ENCODE results near the gene DLGAP1.

DNA sequence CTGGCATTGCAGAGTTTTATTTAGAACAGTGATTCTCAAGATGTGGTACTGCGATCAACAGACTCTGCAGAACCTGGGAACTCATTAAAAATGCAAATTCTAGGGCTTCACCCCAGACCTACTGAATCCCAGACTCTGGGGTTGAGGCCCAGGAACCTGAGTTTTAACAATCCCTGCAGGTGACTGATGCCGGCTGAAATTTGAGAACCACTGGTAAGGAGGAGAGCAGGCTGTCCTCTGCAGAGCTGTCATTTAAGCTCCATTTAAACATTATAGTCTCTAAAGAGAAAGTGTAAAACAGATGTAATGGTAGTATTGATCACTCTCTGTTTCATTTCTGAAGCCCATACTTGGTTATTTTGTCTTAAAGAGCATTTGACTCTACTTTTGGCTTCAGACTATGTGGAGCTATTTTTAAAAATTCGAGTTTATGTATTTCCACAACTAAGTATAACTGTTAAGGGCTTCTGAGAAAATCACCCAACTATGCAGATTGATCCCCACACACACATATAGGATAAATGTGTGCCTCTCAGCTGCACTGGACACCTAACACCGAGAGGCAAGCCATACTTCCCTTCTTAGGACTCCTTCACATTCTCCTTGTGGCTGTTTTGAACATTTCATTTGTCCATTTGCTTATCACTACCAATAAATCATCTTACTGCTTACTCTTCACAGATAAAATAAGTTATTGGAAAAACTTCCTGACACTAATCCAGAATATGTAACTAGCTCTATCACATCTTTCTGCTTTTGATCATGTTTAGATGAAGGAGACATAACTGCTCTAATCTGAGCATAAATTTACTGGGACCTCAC is 487.5 kb downstream of the DLGAP1 start:
- TF ChIP-seq EZH2phosphoT487 (IDR thresholded peaks at IDR 0.05; ENCODE audit: unreplicated experiment) (no peak), NANOG (IDR thresholded peaks at IDR 0.05; ENCODE audit: borderline replicate concordance) (no peak), POLR2AphosphoS5 (IDR thresholded peaks at IDR 0.05; ENCODE audit: low read depth) (no peak), EZH2 (IDR thresholded peaks at IDR 0.05; ENCODE audit: low read depth, unreplicated experiment) (no peak), JUNB (IDR thresholded peaks at IDR 0.05; ENCODE audit: unreplicated experiment) (no peak), CREB1 (CRISPR knock-in tag; IDR thresholded peaks at IDR 0.05; ENCODE audit: low read depth) (no peak), ZNF114 (CRISPR knock-in tag; IDR thresholded peaks at IDR 0.05) (no peak)
- TF ChIP-seq, protein P1, sequence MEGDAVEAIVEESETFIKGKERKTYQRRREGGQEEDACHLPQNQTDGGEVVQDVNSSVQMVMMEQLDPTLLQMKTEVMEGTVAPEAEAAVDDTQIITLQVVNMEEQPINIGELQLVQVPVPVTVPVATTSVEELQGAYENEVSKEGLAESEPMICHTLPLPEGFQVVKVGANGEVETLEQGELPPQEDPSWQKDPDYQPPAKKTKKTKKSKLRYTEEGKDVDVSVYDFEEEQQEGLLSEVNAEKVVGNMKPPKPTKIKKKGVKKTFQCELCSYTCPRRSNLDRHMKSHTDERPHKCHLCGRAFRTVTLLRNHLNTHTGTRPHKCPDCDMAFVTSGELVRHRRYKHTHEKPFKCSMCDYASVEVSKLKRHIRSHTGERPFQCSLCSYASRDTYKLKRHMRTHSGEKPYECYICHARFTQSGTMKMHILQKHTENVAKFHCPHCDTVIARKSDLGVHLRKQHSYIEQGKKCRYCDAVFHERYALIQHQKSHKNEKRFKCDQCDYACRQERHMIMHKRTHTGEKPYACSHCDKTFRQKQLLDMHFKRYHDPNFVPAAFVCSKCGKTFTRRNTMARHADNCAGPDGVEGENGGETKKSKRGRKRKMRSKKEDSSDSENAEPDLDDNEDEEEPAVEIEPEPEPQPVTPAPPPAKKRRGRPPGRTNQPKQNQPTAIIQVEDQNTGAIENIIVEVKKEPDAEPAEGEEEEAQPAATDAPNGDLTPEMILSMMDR (conservative IDR thresholded peaks at IDR 0.05; ENCODE audit: low read depth in 2 of 2) = no peak
- TF ChIP-seq, protein P2, sequence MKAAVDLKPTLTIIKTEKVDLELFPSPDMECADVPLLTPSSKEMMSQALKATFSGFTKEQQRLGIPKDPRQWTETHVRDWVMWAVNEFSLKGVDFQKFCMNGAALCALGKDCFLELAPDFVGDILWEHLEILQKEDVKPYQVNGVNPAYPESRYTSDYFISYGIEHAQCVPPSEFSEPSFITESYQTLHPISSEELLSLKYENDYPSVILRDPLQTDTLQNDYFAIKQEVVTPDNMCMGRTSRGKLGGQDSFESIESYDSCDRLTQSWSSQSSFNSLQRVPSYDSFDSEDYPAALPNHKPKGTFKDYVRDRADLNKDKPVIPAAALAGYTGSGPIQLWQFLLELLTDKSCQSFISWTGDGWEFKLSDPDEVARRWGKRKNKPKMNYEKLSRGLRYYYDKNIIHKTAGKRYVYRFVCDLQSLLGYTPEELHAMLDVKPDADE (IDR thresholded peaks at IDR 0.05) = no peak
- TF ChIP-seq, protein P3, sequence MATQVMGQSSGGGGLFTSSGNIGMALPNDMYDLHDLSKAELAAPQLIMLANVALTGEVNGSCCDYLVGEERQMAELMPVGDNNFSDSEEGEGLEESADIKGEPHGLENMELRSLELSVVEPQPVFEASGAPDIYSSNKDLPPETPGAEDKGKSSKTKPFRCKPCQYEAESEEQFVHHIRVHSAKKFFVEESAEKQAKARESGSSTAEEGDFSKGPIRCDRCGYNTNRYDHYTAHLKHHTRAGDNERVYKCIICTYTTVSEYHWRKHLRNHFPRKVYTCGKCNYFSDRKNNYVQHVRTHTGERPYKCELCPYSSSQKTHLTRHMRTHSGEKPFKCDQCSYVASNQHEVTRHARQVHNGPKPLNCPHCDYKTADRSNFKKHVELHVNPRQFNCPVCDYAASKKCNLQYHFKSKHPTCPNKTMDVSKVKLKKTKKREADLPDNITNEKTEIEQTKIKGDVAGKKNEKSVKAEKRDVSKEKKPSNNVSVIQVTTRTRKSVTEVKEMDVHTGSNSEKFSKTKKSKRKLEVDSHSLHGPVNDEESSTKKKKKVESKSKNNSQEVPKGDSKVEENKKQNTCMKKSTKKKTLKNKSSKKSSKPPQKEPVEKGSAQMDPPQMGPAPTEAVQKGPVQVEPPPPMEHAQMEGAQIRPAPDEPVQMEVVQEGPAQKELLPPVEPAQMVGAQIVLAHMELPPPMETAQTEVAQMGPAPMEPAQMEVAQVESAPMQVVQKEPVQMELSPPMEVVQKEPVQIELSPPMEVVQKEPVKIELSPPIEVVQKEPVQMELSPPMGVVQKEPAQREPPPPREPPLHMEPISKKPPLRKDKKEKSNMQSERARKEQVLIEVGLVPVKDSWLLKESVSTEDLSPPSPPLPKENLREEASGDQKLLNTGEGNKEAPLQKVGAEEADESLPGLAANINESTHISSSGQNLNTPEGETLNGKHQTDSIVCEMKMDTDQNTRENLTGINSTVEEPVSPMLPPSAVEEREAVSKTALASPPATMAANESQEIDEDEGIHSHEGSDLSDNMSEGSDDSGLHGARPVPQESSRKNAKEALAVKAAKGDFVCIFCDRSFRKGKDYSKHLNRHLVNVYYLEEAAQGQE (IDR thresholded peaks at IDR 0.05; ENCODE audit: unreplicated experiment) = no peak

Measured in GM23338 (cell line).